ENCODE results near the gene ZNF598.
A peak's percentile ranks its signal among the peaks of the same experiment; 100 is the strongest.

Gene ZNF598

DNA sequence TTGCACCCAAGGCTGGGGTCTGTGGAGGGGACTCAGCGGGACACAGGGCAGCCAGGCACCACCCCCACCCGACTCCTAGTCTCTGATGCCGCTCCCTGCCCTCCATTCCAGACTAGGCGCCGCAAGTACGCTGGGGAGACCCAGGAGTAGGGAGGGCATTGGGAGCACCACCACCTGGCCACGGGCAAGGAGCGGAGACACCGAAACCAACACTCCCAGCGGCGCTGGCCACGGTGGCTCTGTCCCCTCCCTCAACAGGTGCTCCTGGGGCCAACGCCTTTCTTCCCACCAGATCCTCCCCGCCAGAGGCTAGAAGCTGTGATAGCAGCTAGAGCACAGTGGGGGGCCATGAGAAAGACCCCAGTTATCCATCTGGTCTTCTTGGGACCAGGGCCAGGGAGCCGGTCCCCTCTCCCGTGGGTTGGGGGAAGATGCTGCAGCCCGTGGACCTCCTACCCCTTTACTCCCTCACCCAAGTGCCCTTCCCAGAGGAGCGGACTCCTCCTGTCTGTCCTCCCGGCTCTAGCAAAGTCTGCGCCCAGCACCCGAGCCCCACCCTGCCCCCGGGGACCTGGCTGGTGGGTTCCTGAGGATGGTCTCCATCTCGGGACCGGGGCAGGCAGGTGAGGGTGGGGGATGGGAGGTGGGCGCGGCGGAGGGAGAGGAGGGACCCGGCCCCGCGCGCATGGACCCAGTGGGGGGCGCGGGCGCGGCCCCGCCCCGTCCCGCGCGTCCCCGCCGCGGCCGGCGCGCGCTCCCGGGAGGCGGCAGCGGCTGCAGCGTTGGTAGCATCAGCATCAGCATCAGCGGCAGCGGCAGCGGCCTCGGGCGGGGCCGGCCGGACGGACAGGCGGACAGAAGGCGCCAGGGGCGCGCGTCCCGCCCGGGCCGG is 20.2 kb downstream of the ZNF598 start, which contains the start of gene SYNGR3:
Gene SYNGR3, plus strand, starts transcription at position 762 of the 892 bp plus-strand sequence. CDS start 133 bp downstream, outside the sequence.
- Histone ChIP-seq H3K9me3 (ENCODE audit: severe bottlenecking) (no peaks in the 10 kb centered on the region), H3K27me3 (ENCODE audit: insufficient read depth, low read depth, severe bottlenecking) (no peaks in the 10 kb centered on the region), H3K36me3 (peaks cover 24% of the 10 kb centered on the region), H3K4me3 (ENCODE audit: low read depth, low read length) (peak within 1 kb of the TSS; percentile 63), H3K27ac (peak within 1 kb of the TSS; percentile 64)
- peak; percentile 42 for DNase-seq
- TF ChIP-seq, protein P1, sequence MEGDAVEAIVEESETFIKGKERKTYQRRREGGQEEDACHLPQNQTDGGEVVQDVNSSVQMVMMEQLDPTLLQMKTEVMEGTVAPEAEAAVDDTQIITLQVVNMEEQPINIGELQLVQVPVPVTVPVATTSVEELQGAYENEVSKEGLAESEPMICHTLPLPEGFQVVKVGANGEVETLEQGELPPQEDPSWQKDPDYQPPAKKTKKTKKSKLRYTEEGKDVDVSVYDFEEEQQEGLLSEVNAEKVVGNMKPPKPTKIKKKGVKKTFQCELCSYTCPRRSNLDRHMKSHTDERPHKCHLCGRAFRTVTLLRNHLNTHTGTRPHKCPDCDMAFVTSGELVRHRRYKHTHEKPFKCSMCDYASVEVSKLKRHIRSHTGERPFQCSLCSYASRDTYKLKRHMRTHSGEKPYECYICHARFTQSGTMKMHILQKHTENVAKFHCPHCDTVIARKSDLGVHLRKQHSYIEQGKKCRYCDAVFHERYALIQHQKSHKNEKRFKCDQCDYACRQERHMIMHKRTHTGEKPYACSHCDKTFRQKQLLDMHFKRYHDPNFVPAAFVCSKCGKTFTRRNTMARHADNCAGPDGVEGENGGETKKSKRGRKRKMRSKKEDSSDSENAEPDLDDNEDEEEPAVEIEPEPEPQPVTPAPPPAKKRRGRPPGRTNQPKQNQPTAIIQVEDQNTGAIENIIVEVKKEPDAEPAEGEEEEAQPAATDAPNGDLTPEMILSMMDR (IDR thresholded peaks at IDR 0.05; ENCODE audit: low read depth, low read length), result no peak

GRCh38 chr16:1987198-1987597 is 22.4 kb downstream of the ZNF598 start:
- peaks cover 24% of the 10 kb centered on the region for H3K36me3 ChIP-seq
- H3K4me3 ChIP-seq (ENCODE audit: low read depth, low read length), result no peak overlapping the region
- no peak for DNase-seq
- H3K9me3 ChIP-seq (ENCODE audit: severe bottlenecking), result no peaks in the 10 kb centered on the region
- H3K27ac ChIP-seq, result no peak overlapping the region
- TF ChIP-seq, protein P1 (IDR thresholded peaks at IDR 0.05; ENCODE audit: low read depth, low read length), result no peak
- no peaks in the 10 kb centered on the region for H3K27me3 ChIP-seq (ENCODE audit: insufficient read depth, low read depth, severe bottlenecking)

DNA sequence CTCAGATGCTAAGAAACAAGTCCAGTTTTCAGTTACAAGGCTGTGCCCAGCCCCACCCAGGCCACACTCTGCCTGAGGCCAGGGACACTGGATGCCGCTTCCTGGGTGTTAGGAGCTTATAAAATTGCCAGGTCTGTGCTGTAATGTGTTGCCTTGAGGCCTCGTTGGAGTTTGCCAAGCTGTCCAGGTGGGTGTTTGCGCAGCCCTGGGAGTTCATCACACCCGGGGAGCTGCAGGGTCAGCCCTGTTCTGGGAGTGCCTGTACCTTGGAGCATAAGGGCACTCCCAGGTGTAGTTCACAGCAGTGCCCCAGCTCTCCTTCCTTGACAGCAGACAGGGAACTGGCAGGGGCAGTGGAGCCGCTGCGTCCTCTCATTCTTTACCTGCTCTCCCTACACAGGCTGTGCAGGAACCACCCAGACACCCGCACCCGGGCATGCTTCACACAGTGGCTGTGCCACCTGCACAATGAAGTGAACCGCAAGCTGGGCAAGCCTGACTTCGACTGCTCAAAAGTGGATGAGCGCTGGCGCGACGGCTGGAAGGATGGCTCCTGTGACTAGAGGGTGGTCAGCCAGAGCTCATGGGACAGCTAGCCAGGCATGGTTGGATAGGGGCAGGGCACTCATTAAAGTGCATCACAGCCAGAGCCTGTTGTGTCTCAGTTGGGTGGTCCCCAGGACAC is 24.0 kb downstream of the ZNF598 start:
- H3K27ac ChIP-seq, result no peak overlapping the region
- no peaks in the 10 kb centered on the region for H3K9me3 ChIP-seq (ENCODE audit: severe bottlenecking)
- peaks cover 24% of the 10 kb centered on the region for H3K36me3 ChIP-seq
- no peaks in the 10 kb centered on the region for H3K27me3 ChIP-seq (ENCODE audit: insufficient read depth, low read depth, severe bottlenecking)
- DNase-seq, result no peak
- no peak overlapping the region for H3K4me3 ChIP-seq (ENCODE audit: low read depth, low read length)
- TF ChIP-seq, protein P1 (IDR thresholded peaks at IDR 0.05; ENCODE audit: low read depth, low read length), result no peak

- Histone ChIP-seq H3K36me3 (peaks cover 30% of the 10 kb centered on the region), H3K4me3 (ENCODE audit: low read depth, low read length) (peak overlapping the region; percentile 82), H3K27ac (peak overlapping the region; percentile 91), H3K27me3 (ENCODE audit: insufficient read depth, low read depth, severe bottlenecking) (no peaks in the 10 kb centered on the region), H3K9me3 (ENCODE audit: severe bottlenecking) (no peaks in the 10 kb centered on the region)
- TF ChIP-seq, protein P1 (IDR thresholded peaks at IDR 0.05; ENCODE audit: low read depth, low read length), result no peak
- peak; percentile 32 for DNase-seq
These were observed 25.0 kb downstream of the ZNF598 start for GRCh38 chr16:1984347-1985225.

DNA sequence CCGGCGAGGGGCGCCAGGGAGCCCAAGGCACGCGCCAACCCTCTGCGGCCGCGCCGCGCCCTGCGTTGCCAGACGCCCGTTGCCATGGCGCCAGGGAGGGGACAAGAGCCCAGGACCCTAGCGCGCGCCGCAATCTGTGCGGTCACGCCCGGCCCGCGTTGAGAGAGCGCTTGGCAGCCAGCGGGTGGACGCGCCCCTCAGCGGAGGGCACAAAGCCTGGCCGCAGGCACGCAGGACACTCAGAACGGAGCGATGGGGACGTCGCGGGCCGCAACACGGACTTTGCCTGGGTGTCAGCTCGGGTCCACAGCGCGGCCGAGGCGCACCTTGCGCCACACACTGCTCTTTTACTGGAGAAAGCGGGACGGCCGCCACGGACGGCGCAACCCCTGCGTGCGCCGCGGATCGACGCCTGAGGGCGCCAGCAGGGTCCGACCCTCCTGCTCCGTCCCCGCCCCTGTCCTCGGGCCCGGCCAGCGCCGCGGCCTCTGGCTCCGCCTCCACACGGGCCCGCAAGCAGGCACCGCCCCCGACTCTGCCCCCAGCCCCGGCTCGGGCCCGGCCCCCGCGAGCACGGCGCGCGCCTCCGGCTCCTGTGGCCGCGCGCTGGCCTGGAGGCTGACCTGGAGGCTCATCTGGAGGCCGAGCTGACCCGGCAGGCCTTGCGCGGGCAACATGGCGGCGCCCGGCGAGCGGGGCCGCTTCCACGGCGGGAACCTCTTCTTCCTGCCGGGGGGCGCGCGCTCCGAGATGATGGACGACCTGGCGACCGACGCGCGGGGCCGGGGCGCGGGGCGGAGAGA is 25.9 kb downstream of the ZNF598 start, which contains the start of gene GFER:
Gene GFER, plus strand, starts transcription at position 650 of the 803 bp plus-strand sequence. Its CDS starts 26 bp downstream, at position 676.
- H3K4me3 ChIP-seq (ENCODE audit: low read depth, low read length), result peak within 1 kb of the TSS; percentile 82
- TF ChIP-seq, protein P1 (IDR thresholded peaks at IDR 0.05; ENCODE audit: low read depth, low read length), result peak; percentile 67
- H3K27ac ChIP-seq, result peak within 1 kb of the TSS; percentile 91
- no peaks in the 10 kb centered on the region for H3K9me3 ChIP-seq (ENCODE audit: severe bottlenecking)
- H3K36me3 ChIP-seq, result peaks cover 36% of the 10 kb centered on the region
- peak; percentile 94 for DNase-seq
- no peaks in the 10 kb centered on the region for H3K27me3 ChIP-seq (ENCODE audit: insufficient read depth, low read depth, severe bottlenecking)
